HepG2 (cell line): ENCODE results near the gene TFF2. TPM values are rescaled to one million over a fixed set of nuclear protein-coding genes. Genes with fewer than 3 reads are reported as not detected.

Experiments
- ATAC-seq: fragments of 200-7000 bp; cut with Tn5 transposase; 3 replicates; pipeline ENCODE4 v1.9.1; 2020; ENCODE audit warnings: mild to moderate bottlenecking, moderate library complexity
- BruUV-seq: library from RNA; stranded (reverse); fragments of 400-500 nt; replicated peaks from 2 replicates; lab custom pipeline; 2021; lab: Mats Ljungman, UMichigan
- CTCF ChIA-PET: fragments of 300-600 bp; formaldehyde crosslinking; extraction: SDS; loops from one replicate; lab custom pipeline; 2021; ENCODE audit warnings: low total read pairs, inconsistent platforms, low intra/inter-chr PET ratio; lab: Yijun Ruan, JAX
- POLR2A ChIA-PET: fragments of 350-600 bp; sonication (Branson Sonifier 250); formaldehyde crosslinking; loops from one replicate; lab custom pipeline; 2020; ENCODE audit warnings: antibody characterized with exemption, inconsistent platforms; lab: Yijun Ruan, JAX
- DNase-seq: peaks from one replicate; pipeline ENCODE4 v3.0.0-alpha.2; 2015; ENCODE audit warnings: low spot score
- FAIRE-seq: peaks from 3 replicates; lab custom pipeline; 2011; peaks lifted over from hg19 to GRCh38; lab: Jason Lieb, UNC
- H2AFZ ChIP-seq: one replicate; pipeline ENCODE4 v1.6.1; 2011; ENCODE audit warnings: low read length, inconsistent platforms
- H3K27ac ChIP-seq: fragments of 300-600 bp; 3 replicates; pipeline ENCODE4 v1.8.0; 2011; ENCODE audit warnings: mixed run types, mild to moderate bottlenecking, mixed read lengths, low read length, inconsistent platforms; ENCODE audit not compliant: insufficient read depth; ENCODE audit errors: extremely low read length
- H3K27me3 ChIP-seq, 2 experiments: fragments of 200-600 bp in 1 of 2; 2 replicates in 1 of 2; 3 replicates in 1 of 2; pipeline versions ENCODE4 v1.6.0 to v1.8.0; 2011; ENCODE audit warnings: low read length in 2 of 2, mild to moderate bottlenecking in 2 of 2, moderate library complexity in 2 of 2, inconsistent platforms in 1 of 2; ENCODE audit not compliant: insufficient read depth in 2 of 2, control insufficient read depth in 1 of 2
- H3K36me3 ChIP-seq, 2 experiments: fragments of 200-600 bp in 1 of 2; replicated peaks in 1 of 2; 2 replicates in 1 of 2; 3 replicates in 1 of 2; pipeline versions ENCODE4 v1.5.1 to v1.8.0; 2011; ENCODE audit warnings: low read length in 2 of 2, inconsistent platforms in 1 of 2; ENCODE audit not compliant: insufficient read depth in 2 of 2, control insufficient read depth in 1 of 2
- H3K4me1 ChIP-seq: 2 replicates; pipeline ENCODE4 v1.5.1; 2012; ENCODE audit warnings: low read length, inconsistent platforms; ENCODE audit not compliant: insufficient read depth
- H3K4me2 ChIP-seq: 2 replicates; pipeline ENCODE4 v1.6.0; 2011; ENCODE audit warnings: low read depth, low read length, inconsistent platforms
- H3K4me3 ChIP-seq, 3 experiments: fragments of 200-600 bp in 1 of 3; sonication (generic), shearing (Covaris generic) in 1 of 3; replicated peaks in 1 of 3; 2 replicates each; pipeline ENCODE4 v1.5.1; 2011 to 2016; ENCODE audit warnings: low read length in 3 of 3, inconsistent platforms in 2 of 3, low read depth in 2 of 3, mild to moderate bottlenecking in 2 of 3, control low read depth in 1 of 3, mixed read lengths in 1 of 3; ENCODE audit not compliant: insufficient read depth in 1 of 3
- H3K79me2 ChIP-seq: one replicate; pipeline ENCODE4 v1.6.1; 2011; ENCODE audit warnings: low read length, inconsistent platforms; ENCODE audit not compliant: insufficient read depth
- H3K9ac ChIP-seq: 2 replicates; pipeline ENCODE4 v1.6.0; 2011; ENCODE audit warnings: mild to moderate bottlenecking, low read depth, low read length, inconsistent platforms; ENCODE audit not compliant: insufficient read depth
- H3K9me3 ChIP-seq: 2 replicates; pipeline ENCODE4 v1.5.1; 2012; ENCODE audit warnings: mild to moderate bottlenecking, low read length
- H4K20me1 ChIP-seq: 2 replicates; pipeline ENCODE4 v1.6.0; 2011; ENCODE audit warnings: inconsistent platforms, mild to moderate bottlenecking, low read length, moderate library complexity; ENCODE audit not compliant: insufficient read depth
- GPBP1L1 ChIP-seq: sonication (generic); formaldehyde crosslinking; IDR thresholded peaks from 2 replicates; pipeline ENCODE4 v1.5.0; 2020; ENCODE audit warnings: mild to moderate bottlenecking, missing genetic modification reagents
- KMT2B ChIP-seq: IDR thresholded peaks from 2 replicates; pipeline ENCODE4 v1.6.1; 2016; ENCODE audit warnings: missing genetic modification reagents, missing compliant biosample characterization
- NFE2L2 ChIP-seq: fragments of 150-350 bp; IDR thresholded peaks from 2 replicates; pipeline ENCODE4 v1.6.1; 2014; ENCODE audit warnings: low read length
- PHF20 ChIP-seq: sonication (generic); formaldehyde crosslinking; IDR thresholded peaks from 2 replicates; pipeline ENCODE4 v1.5.0; 2020; ENCODE audit warnings: mild to moderate bottlenecking, missing genetic modification reagents
- PITX1 ChIP-seq: sonication (generic); formaldehyde crosslinking; IDR thresholded peaks from 2 replicates; pipeline ENCODE4 v1.5.1; 2020; ENCODE audit warnings: mild to moderate bottlenecking, missing genetic modification reagents
- SNAPC5 ChIP-seq: sonication (generic); formaldehyde crosslinking; IDR thresholded peaks from 2 replicates; pipeline ENCODE4 v1.8.1; 2023; ENCODE audit warnings: mild to moderate bottlenecking, missing genetic modification reagents, borderline replicate concordance
- SP140L ChIP-seq: sonication (generic); formaldehyde crosslinking; IDR thresholded peaks from 2 replicates; pipeline ENCODE4 v1.4.0; 2020; ENCODE audit warnings: missing genetic modification reagents, borderline replicate concordance
- THYN1 ChIP-seq: sonication (generic); formaldehyde crosslinking; IDR thresholded peaks from 2 replicates; pipeline ENCODE4 v1.8.1; 2023; ENCODE audit warnings: low read depth, mild to moderate bottlenecking, moderate library complexity, missing genetic modification reagents, borderline replicate concordance
- TOE1 ChIP-seq: sonication (generic); formaldehyde crosslinking; IDR thresholded peaks from 2 replicates; pipeline ENCODE4 v1.4.0; 2020; ENCODE audit warnings: mild to moderate bottlenecking, missing genetic modification reagents
- ZNF512 ChIP-seq: sonication (generic); formaldehyde crosslinking; IDR thresholded peaks from 2 replicates; pipeline ENCODE4 v1.4.0; 2020; ENCODE audit warnings: mild to moderate bottlenecking, missing genetic modification reagents
- ZNF558 ChIP-seq: sonication (generic); formaldehyde crosslinking; IDR thresholded peaks from 2 replicates; pipeline ENCODE4 v1.9.0; 2022; ENCODE audit warnings: mild to moderate bottlenecking, missing genetic modification reagents, borderline replicate concordance
- ZNF703 ChIP-seq: sonication (generic); formaldehyde crosslinking; IDR thresholded peaks from 2 replicates; pipeline ENCODE4 v1.5.1; 2020; ENCODE audit warnings: missing genetic modification reagents, mild to moderate bottlenecking, moderate library complexity, borderline replicate concordance
- WGBS: methylation state at CpG from one replicate; pipeline ENCODE4 v1.1.6; 2017; ENCODE audit warnings: low lambda C conversion rate; 5-methylcytosine and 5-hydroxymethylcytosine counted together
- in situ Hi-C: cut with HindIII; loops from 2 replicates; pipeline ENCODE4 v1.10.0; 2017; ENCODE audit warnings: low pct_unique_long_range_greater_than_20kb; ENCODE audit not compliant: extremely low pct_ligation_motif_present
- intact Hi-C: fragments of 100-400 bp; cut with micrococcal nuclease; formaldehyde crosslinking; loops from one replicate; pipeline ENCODE4 v1.10.0; 2022; ENCODE audit not compliant: unreplicated experiment
- polyA plus RNA-seq, 8 experiments: library from polyadenylated mRNA; depleted of rRNA in 3 of 8; stranded (reverse) in 7 of 8; unstranded in 1 of 8; fragments of >200 nt; fragmentation: Illumina TruSeq in 4 of 8; extraction: Trizol in 4 of 8; gene quantifications; 2 replicates each; pipeline versions ENCODE4 v1.2.1 to v1.2.3, GENCODE V29; 2011 to 2016; ENCODE audit warnings: low read depth in 4 of 8, missing spikeins in 1 of 8, mixed read lengths in 1 of 8; ENCODE audit not compliant: insufficient read depth in 1 of 8
- total RNA-seq, 5 experiments: library from RNA; depleted of rRNA; stranded (reverse); fragments of >200 nt; fragmentation: Illumina TruSeq; extraction: Trizol; gene quantifications; 2 replicates each; pipeline ENCODE4 v1.2.3, GENCODE V29; 2016; ENCODE audit warnings: low read depth in 1 of 5

Gene TFF2
- total and polyA plus RNA-seq, 2 of the 13 experiments (the other 11 are each of a cell fraction or from before 2014, with no cell fraction given): 1.5 TPM; not detected in 1

GRCh38 chr21:42320791-42321190 is 30.0 kb downstream of the TFF2 start:
- H3K9ac ChIP-seq: no peak overlapping the region
- peaks cover 7% of the 10 kb centered on the region for H3K4me1 ChIP-seq
- no peak for ATAC-seq
- H3K79me2 ChIP-seq: no peaks in the 10 kb centered on the region
- no peaks in the 10 kb centered on the region for H4K20me1 ChIP-seq
- peaks cover 1 to 14% of the 10 kb centered on the region in 2 experiments; a peak in 4 of 5 replicates for H3K27me3 ChIP-seq
- H3K27ac ChIP-seq: no peak overlapping the region
- H3K4me3 ChIP-seq: no peak overlapping the region
- TF ChIP-seq ZNF512 (CRISPR knock-in tag) (no peak), ZNF703 (CRISPR knock-in tag) (no peak), TOE1 (CRISPR knock-in tag) (no peak), NFE2L2 (no peak), GPBP1L1 (CRISPR knock-in tag) (no peak), SNAPC5 (CRISPR knock-in tag) (no peak), KMT2B (CRISPR knock-in tag) (no peak), ZNF558 (CRISPR knock-in tag) (no peak), THYN1 (CRISPR knock-in tag) (no peak), PITX1 (CRISPR knock-in tag) (no peak), PHF20 (no peak), SP140L (CRISPR knock-in tag) (no peak)
- TF ChIP-seq, all 625 proteins: peak for 0
- WGBS: 66% methylated on average over 7 of the region's 8 CpGs
- intact Hi-C loops: no loop called here
- Histone ChIP-seq H2AFZ (no peak overlapping the region), H3K36me3 (no peaks in the 10 kb centered on the region), H3K9me3 (no peaks in the 10 kb centered on the region), H3K4me2 (no peak overlapping the region)
- BruUV-seq: no TSS peak
- in situ Hi-C loops: no loop called here
- POLR2A ChIA-PET: no interaction called here
- DNase-seq (no peak), FAIRE-seq (no peak)
- CTCF ChIA-PET: no interaction called here
